Hepatocyte (in vitro differentiated cells): ENCODE measurements around the gene BSDC1. TPM values are rescaled to one million over a fixed set of nuclear protein-coding genes. Genes with fewer than 3 reads are reported as not detected.

Experiments used
- DNase-seq: peaks from one replicate; pipeline ENCODE4 v3.0.0-alpha.2; 2016; ENCODE audit warnings: low spot score
- H2AFZ ChIP-seq: fragments of 200-600 bp; sonication (generic); 2 replicates; pipeline ENCODE4 v1.6.0; 2016; ENCODE audit warnings: antibody characterized with exemption, mild to moderate bottlenecking
- H3K27ac ChIP-seq: fragments of 200-600 bp; sonication (generic); 2 replicates; pipeline ENCODE4 v1.5.1; 2016; ENCODE audit warnings: mild to moderate bottlenecking
- H3K27me3 ChIP-seq: fragments of 200-600 bp; sonication (generic); 2 replicates; pipeline ENCODE4 v1.6.1; 2016
- H3K36me3 ChIP-seq: fragments of 200-600 bp; sonication (generic); replicated peaks from 2 replicates; pipeline ENCODE4 v1.5.1; 2016; ENCODE audit warnings: low read depth; ENCODE audit not compliant: insufficient read depth
- H3K4me1 ChIP-seq: fragments of 200-600 bp; sonication (generic); 2 replicates; pipeline ENCODE4 v1.5.1; 2016; ENCODE audit warnings: mild to moderate bottlenecking, moderate library complexity; ENCODE audit not compliant: insufficient read depth
- H3K4me2 ChIP-seq: fragments of 200-600 bp; sonication (generic); 2 replicates; pipeline ENCODE4 v1.6.0; 2016
- H3K4me3 ChIP-seq: fragments of 200-600 bp; sonication (generic); 2 replicates; pipeline ENCODE4 v1.5.1; 2016; ENCODE audit warnings: mild to moderate bottlenecking
- H3K79me2 ChIP-seq: fragments of 200-600 bp; sonication (generic); 2 replicates; pipeline ENCODE4 v1.6.0; 2017; ENCODE audit warnings: mild to moderate bottlenecking
- H3K9me2 ChIP-seq: fragments of 200-600 bp; sonication (generic); replicated peaks from 2 replicates; pipeline ENCODE4 v1.6.0; 2017; ENCODE audit warnings: mild to moderate bottlenecking; ENCODE audit not compliant: insufficient read depth
- H3K9me3 ChIP-seq: fragments of 200-600 bp; sonication (generic); 2 replicates; pipeline ENCODE4 v1.5.1; 2016; ENCODE audit warnings: low read depth, mild to moderate bottlenecking
- H4K20me1 ChIP-seq: fragments of 200-600 bp; sonication (generic); 2 replicates; pipeline ENCODE4 v1.6.0; 2016; ENCODE audit warnings: mild to moderate bottlenecking; ENCODE audit not compliant: insufficient read depth, poor library complexity, severe bottlenecking
- CTCF ChIP-seq: fragments of 200-600 bp; sonication (generic); IDR thresholded peaks from 2 replicates; pipeline ENCODE4 v1.5.1; 2016; ENCODE audit warnings: antibody characterized with exemption, mild to moderate bottlenecking; ENCODE audit not compliant: poor library complexity
- EZH2 ChIP-seq: fragments of 200-600 bp; sonication (generic); IDR thresholded peaks from 2 replicates; pipeline ENCODE4 v1.6.1; 2016; ENCODE audit warnings: antibody characterized with exemption, mild to moderate bottlenecking, borderline replicate concordance
- EZH2phosphoT487 ChIP-seq: fragments of 200-600 bp; sonication (generic); IDR thresholded peaks from one replicate; pipeline ENCODE4 v1.6.1; 2018; ENCODE audit warnings: antibody characterized with exemption, mild to moderate bottlenecking, low read depth, moderate library complexity; ENCODE audit not compliant: unreplicated experiment, severe bottlenecking
- WGBS: methylation state at CpG from one replicate; pipeline ENCODE4 v1.1.6; 2016; ENCODE audit warnings: low lambda C conversion rate; ENCODE audit errors: missing lambda C conversion rate; 5-methylcytosine and 5-hydroxymethylcytosine counted together
- polyA plus RNA-seq: library from polyadenylated mRNA; unstranded; fragments of >200 nt; fragmentation: Nextera tagmentation; extraction: Ambion mirVana; gene quantifications from 2 replicates; pipeline ENCODE4 v1.2.1, GENCODE V29; 2016
- total RNA-seq: library from RNA; depleted of rRNA; stranded (reverse); fragments of >200 nt; gene quantifications from 2 replicates; pipeline ENCODE4 v1.2.3, GENCODE V29; 2014

BSDC1 gene
- total and polyA plus RNA-seq, 2 experiments from 2014 or later = 56.2 to 80.5 TPM

DNA sequence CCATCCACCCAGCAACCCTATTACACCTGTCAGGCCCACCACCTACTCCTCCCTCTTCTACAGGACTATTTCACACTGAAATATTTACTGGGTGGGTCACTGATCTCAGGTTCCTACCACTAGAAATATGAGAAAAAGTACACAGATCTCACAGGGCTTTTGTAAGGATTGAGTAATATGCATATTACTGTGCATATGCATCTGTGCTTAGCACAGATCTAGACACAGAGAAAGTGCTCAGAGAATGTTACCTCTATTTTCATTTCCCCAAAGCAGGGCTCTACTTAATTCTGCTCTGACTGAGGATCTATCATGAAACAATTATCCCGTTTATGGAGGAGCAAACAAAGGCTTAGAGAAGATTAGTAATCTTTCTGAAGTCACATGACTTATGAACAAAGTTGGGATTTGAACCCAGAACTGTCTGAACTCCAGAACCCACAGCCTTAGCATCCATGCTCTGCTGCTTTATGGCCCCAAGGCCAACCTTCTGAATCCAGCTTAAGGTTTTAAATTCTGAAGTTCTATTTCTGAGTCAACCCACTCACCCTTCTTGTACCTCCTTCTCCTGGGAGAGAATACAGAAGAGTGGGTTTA, 20.1 kb downstream of the BSDC1 start:
- Histone ChIP-seq H3K9me2 (no peaks in the 10 kb centered on the region), H3K4me3 (no peak overlapping the region), H4K20me1 (no peaks in the 10 kb centered on the region), H3K27ac (no peak overlapping the region), H2AFZ (no peak overlapping the region), H3K4me1 (no peaks in the 10 kb centered on the region), H3K79me2 (no peaks in the 10 kb centered on the region), H3K4me2 (no peak overlapping the region), H3K27me3 (no peaks in the 10 kb centered on the region), H3K9me3 (no peaks in the 10 kb centered on the region), H3K36me3 (no peaks in the 10 kb centered on the region)
- TF ChIP-seq CTCF (no peak), EZH2phosphoT487 (no peak), EZH2 (no peak)
- DNase-seq = no peak
- 76% methylated on average over 1 of the region's 1 CpG for WGBS

DNA sequence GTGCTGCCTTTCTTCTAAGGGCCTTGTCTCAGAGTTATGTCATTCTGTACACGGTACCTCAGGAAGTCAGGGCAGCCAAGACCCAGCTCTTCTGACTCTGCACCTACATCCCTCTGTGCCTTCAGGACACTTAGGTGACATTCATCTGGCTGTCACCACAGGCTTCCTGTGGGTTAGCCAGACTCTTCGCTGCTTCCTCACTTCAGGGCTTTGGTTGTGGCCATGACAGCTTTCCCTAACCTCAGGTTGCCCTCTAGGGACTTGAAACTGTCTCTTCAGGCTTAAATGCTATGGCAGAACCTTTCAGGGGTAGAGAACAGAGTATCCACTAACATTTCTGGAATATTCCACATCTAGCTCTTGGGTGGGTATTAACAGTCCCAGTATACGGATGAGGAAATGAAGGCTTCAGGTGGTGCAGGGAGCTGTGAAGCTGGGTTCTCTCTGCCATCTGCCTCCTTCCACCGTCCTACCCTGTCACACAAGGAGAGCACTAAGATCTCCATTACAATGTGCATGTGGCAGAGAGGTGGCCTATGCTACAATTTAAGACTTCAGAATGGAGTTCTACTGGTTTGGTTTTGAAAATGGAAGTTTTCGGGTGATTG, 22.0 kb downstream of the BSDC1 start:
- no peak overlapping the region for H3K4me2 ChIP-seq
- no peaks in the 10 kb centered on the region for H4K20me1 ChIP-seq
- no peaks in the 10 kb centered on the region for H3K9me2 ChIP-seq
- no peak overlapping the region for H3K4me3 ChIP-seq
- no peaks in the 10 kb centered on the region for H3K9me3 ChIP-seq
- no peaks in the 10 kb centered on the region for H3K79me2 ChIP-seq
- TF ChIP-seq EZH2phosphoT487 (no peak), CTCF (no peak), EZH2 (no peak)
- H2AFZ ChIP-seq = no peak overlapping the region
- no peak overlapping the region for H3K27ac ChIP-seq
- no peaks in the 10 kb centered on the region for H3K4me1 ChIP-seq
- WGBS = 90% methylated on average over 5 of the region's 5 CpGs
- H3K27me3 ChIP-seq = no peaks in the 10 kb centered on the region
- DNase-seq = no peak
- no peaks in the 10 kb centered on the region for H3K36me3 ChIP-seq

GRCh38 chr1:32367912-32368635, 26.2 kb downstream of the BSDC1 start:
- Histone ChIP-seq H3K9me2 (no peaks in the 10 kb centered on the region), H3K4me1 (no peaks in the 10 kb centered on the region), H4K20me1 (no peaks in the 10 kb centered on the region), H3K36me3 (no peaks in the 10 kb centered on the region), H3K4me2 (no peak overlapping the region), H3K27me3 (no peaks in the 10 kb centered on the region), H3K4me3 (no peak overlapping the region), H2AFZ (no peak overlapping the region), H3K27ac (no peak overlapping the region), H3K9me3 (no peaks in the 10 kb centered on the region), H3K79me2 (no peaks in the 10 kb centered on the region)
- TF ChIP-seq CTCF = no peak
- no peak for TF ChIP-seq EZH2
- TF ChIP-seq EZH2phosphoT487 = no peak
- WGBS = 97% methylated on average over 7 of the region's 7 CpGs
- DNase-seq = no peak
